Endothelial cell of umbilical vein (primary cell): ENCODE results near the gene STAB2.

Experiments used
- POLR2A ChIP-seq: IDR thresholded peaks from 2 replicates; pipeline ENCODE4 v1.6.1; 2012; ENCODE audit warnings: low read depth, mild to moderate bottlenecking, control low read depth, low read length
- POLR2AphosphoS5 ChIP-seq: IDR thresholded peaks from 2 replicates; pipeline ENCODE4 v1.6.1; 2012; ENCODE audit warnings: low read depth, mild to moderate bottlenecking, control low read depth, low read length, moderate library complexity; ENCODE audit not compliant: insufficient read depth
- TF ChIP-seq, protein P1 (sequence below), 2 donors: IDR thresholded peaks; 1 replicate in 1 of 2; 2 replicates in 1 of 2; pipeline ENCODE4 v1.5.1; 2011; ENCODE audit warnings: low read length in 2 of 2, mild to moderate bottlenecking in 2 of 2, moderate library complexity in 2 of 2, control low read depth in 1 of 2, inconsistent platforms in 1 of 2, low read depth in 1 of 2; ENCODE audit not compliant: insufficient read depth in 1 of 2; ENCODE audit errors: extremely low read depth in 1 of 2

GRCh38 chr12:103812789-103813188 is 225.7 kb downstream of the STAB2 start:
- TF ChIP-seq, protein P1, sequence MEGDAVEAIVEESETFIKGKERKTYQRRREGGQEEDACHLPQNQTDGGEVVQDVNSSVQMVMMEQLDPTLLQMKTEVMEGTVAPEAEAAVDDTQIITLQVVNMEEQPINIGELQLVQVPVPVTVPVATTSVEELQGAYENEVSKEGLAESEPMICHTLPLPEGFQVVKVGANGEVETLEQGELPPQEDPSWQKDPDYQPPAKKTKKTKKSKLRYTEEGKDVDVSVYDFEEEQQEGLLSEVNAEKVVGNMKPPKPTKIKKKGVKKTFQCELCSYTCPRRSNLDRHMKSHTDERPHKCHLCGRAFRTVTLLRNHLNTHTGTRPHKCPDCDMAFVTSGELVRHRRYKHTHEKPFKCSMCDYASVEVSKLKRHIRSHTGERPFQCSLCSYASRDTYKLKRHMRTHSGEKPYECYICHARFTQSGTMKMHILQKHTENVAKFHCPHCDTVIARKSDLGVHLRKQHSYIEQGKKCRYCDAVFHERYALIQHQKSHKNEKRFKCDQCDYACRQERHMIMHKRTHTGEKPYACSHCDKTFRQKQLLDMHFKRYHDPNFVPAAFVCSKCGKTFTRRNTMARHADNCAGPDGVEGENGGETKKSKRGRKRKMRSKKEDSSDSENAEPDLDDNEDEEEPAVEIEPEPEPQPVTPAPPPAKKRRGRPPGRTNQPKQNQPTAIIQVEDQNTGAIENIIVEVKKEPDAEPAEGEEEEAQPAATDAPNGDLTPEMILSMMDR (IDR thresholded peaks at IDR 0.05; ENCODE audit: extremely low read depth in 1 of 2, insufficient read depth in 1 of 2, low read depth in 1 of 2, low read length in 2 of 2): no peak
- no peak for TF ChIP-seq POLR2A
- no peak for TF ChIP-seq POLR2AphosphoS5
